HUDEP-2 (cell line): ENCODE measurements around the gene CAMK1D.

ENCODE experiments used
- DNase-seq, 76 experiments: peaks; one replicate each; lab custom pipeline; 2025; ENCODE audit not compliant: unreplicated experiment in 76 of 76; lab: John Stamatoyannopoulos, UW

Gene CAMK1D

DNA sequence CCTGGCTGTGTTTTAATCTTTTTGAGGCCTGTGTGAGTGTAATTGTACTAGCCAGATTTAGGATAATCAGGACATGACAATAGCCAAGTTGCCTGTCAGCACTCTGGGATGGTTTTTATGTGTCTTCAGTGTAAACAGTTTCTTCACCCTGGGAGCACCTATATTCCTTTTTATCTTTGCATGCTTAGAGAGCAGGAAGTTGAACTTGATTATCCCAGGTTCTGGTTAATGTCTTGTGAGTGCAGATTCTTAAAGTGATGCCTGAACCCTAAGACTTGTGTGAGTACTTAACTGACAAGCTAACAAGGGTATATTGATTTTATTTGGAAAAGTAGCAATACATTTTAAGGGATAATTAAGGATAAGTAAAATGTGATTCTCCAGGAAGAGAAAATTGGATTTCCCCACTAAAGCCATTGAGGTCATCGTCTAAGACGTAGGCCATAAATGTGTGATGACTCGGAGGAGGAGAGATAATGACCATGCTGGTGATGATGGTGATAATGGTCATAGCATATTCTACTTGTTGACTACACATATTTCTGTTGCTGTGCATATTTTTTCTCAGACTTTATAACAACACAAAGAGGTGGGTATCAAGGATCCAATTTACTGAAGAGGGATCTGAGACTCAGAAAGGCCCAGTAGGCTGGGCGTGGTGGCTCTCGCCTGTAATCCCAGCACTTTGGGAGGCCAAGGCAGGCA, 234.7 kb downstream of the CAMK1D start:
- DNase-seq: no peak

DNA sequence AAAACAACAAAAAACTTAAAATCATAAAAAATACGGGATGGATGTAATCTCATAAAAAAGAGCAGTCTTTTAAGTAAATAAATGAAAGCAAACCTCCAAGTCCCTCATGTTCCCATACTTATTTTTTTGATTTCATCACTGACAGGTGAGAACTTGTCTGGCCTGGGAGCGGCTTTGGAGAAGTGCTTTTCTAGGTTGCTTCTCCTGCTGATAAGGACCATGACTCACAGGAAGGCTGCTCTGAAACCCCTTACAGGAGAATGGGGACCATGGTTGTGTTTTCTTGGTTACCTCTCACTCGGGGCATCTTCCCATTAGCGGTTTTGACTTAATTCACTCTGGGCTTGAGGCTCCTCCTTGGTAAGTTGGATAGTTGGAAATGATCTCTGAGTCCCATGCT, 237.4 kb downstream of the CAMK1D start:
- no peak for DNase-seq

- no peak for DNase-seq
Measured at GRCh38 chr10:12587451-12587888, 238.1 kb downstream of the CAMK1D start.

- DNase-seq: no peak
Measured at GRCh38 chr10:12588091-12588860, 238.9 kb downstream of the CAMK1D start.

DNA sequence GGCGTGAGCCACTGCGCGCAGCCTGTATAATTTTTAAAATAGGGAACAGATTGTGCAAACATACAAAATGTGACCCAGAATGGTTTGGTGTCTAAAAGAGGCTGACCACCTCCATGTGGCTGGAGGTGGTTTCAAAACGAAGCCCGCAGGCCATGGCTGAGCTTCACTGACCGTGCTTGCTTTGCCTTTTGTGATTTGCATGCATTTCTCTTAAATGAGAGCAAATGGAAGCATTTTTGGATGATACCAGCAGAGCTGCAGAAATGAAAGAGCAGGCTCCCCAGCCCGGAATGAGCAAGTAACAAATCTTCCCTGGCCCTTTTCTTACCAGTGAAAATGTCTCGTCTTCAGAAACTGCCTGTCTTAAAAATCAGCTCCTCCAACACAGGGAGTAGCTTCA, 239.9 kb downstream of the CAMK1D start:
- DNase-seq: no peak

DNA sequence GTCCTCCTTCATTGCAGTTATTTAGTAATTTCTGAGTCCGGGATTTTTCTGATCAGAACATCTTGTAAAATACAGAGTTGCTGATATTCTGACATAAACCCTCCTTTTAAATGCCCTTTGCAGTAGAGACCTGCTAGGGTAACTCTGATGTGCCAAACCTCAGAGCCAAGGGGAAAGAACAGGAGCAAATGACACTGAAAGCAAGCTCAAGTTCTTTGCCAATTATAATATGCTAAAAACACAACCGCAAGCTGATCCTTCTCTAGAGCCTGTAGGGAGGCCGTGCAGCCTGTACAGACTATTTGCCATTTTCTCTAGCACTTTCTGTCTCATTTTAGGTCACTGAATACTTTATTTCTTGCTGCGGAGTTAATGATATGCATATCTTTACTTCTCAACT, 240.4 kb downstream of the CAMK1D start:
- no peak for DNase-seq

- DNase-seq: no peak
Measured at GRCh38 chr10:12590675-12591659, 241.6 kb downstream of the CAMK1D start.

GRCh38 chr10:12592967-12593366, 243.6 kb downstream of the CAMK1D start:
- no peak for DNase-seq

- peak in 9 of 76 experiments; percentile 4 to 45 (median 30) for DNase-seq
Measured at GRCh38 chr10:12594448-12594944, 245.1 kb downstream of the CAMK1D start.

- no peak for DNase-seq
Measured at GRCh38 chr10:12595936-12596576, 246.7 kb downstream of the CAMK1D start.

- no peak for DNase-seq
Measured at GRCh38 chr10:12597176-12597575, 247.8 kb downstream of the CAMK1D start.

DNA sequence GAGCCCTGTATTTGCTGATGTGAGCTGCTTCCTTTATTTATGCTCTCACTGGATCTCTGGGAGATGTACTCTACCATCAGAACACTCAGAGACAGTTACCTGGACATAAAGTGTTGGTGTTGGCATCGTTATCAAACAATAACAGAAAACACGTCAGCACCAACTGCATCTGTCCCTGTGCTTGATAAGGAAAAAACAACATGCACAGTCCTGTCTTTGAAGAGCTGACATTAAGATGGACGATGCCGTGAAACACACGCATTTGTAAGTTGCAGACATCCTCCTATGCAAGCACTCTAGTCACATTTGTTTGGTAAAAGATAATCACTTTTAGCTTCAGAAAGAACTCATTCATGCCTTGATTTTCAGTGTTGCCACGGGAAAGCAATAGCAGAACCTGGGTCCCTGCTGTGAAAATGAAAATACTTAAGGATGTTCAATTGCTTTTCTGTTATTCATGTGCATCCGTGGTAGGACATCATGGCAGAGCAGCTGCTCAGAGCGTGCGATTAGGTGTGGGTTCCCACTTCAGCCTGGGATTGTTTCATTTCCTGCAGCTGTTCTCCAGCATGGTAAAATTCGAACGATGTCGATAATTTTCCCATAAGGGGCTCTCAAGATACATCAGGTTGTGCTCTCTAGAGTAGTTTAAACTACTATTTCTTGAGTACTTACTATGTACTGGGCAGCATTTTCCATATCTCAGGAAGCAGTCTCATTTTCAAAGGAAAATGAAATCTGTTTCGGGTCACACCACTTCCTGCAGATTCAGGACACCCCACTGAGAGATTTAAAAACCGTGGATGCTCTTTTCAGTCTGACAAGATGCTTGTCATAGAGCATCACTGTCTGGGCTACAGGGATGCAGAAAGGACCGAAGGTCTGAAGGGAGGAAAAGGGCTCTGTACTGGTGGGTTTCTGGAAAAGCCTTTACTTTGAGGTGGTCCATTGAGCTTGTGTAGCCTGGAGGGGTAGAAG, 248.7 kb downstream of the CAMK1D start:
- peak in 1 of 76 experiments; percentile 2 for DNase-seq

GRCh38 chr10:12600652-12601051, 251.3 kb downstream of the CAMK1D start:
- no peak for DNase-seq

GRCh38 chr10:12602521-12602920, 253.2 kb downstream of the CAMK1D start:
- no peak for DNase-seq

DNA sequence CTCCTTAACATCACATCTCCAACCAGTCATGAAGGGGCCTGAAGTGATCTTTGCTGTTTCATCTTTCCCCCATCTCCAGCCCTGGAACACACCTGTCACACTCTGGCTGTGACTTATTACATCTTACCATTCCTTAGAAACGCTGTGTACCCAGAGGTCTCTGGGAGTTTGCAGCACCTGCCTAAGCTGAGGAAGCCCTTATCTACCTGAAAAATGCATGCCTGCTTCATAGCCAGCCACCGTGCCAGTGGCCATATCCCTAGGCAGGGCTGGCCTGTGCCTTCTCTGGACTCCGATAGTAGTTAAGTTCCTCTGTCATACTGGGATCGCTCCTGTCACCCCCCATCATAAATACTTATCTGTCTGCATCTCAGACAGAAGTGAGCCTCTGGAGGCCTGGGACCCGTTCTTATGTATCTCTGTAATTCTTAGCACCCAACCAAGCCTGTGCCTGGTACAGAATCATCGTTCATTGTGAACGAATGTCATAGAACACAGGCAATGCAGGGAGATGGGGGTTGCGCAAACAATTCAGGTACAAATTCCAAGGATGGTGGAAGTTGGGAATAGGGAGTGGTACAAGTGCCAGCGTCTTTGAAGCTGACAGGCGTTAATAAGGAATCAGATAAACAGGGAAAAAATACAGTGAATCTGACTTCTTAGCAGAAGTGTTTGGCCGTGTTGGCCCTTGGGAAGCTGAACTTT, 254.6 kb downstream of the CAMK1D start:
- no peak for DNase-seq

- no peak for DNase-seq
Measured at GRCh38 chr10:12605580-12606405, 256.4 kb downstream of the CAMK1D start.

- DNase-seq: no peak
Measured at GRCh38 chr10:12606461-12606860, 257.1 kb downstream of the CAMK1D start.

GRCh38 chr10:12608761-12609160, 259.4 kb downstream of the CAMK1D start:
- no peak for DNase-seq
